Measurements from ENCODE around the gene ADAM12.

GRCh38 chr10:125991392-125991791 is 396.9 kb downstream of the ADAM12 start:
- TF ChIP-seq CTCF (IDR thresholded peaks at IDR 0.05; ENCODE audit: extremely low read depth in 1 of 2, insufficient read depth in 1 of 2, low read depth in 1 of 2, low read length in 2 of 2) (no peak), GATA2 (IDR thresholded peaks at IDR 0.05; ENCODE audit: insufficient read depth, insufficient read length, low read depth, low read length) (no peak), JUN (IDR thresholded peaks at IDR 0.05; ENCODE audit: borderline replicate concordance, insufficient read depth, insufficient read length, low read depth) (no peak), POLR2A (IDR thresholded peaks at IDR 0.05; ENCODE audit: low read depth, low read length) (no peak), POLR2AphosphoS5 (IDR thresholded peaks at IDR 0.05; ENCODE audit: insufficient read depth, low read depth, low read length) (no peak), MAX (IDR thresholded peaks at IDR 0.05; ENCODE audit: insufficient read depth, insufficient read length) (no peak), EZH2 (IDR thresholded peaks at IDR 0.05; ENCODE audit: borderline replicate concordance, low read depth, low read length, severe bottlenecking) (no peak), FOS (IDR thresholded peaks at IDR 0.05; ENCODE audit: borderline replicate concordance, insufficient read depth, low read length) (no peak)
